HG03045 (cell line): ENCODE results near the gene ZNF41.
"Not testable (repeated sequence)": the region's sequence is repeated elsewhere in the genome, so short reads cannot be mapped to it uniquely, and the experiment has no call there.

Experiments used
- ATAC-seq: cut with Tn5 transposase; IDR thresholded peaks from one replicate; pipeline ENCODE4 v1.9.1; 2021; ENCODE audit warnings: mild to moderate bottlenecking, moderate library complexity; ENCODE audit not compliant: unreplicated experiment

Gene ZNF41

DNA sequence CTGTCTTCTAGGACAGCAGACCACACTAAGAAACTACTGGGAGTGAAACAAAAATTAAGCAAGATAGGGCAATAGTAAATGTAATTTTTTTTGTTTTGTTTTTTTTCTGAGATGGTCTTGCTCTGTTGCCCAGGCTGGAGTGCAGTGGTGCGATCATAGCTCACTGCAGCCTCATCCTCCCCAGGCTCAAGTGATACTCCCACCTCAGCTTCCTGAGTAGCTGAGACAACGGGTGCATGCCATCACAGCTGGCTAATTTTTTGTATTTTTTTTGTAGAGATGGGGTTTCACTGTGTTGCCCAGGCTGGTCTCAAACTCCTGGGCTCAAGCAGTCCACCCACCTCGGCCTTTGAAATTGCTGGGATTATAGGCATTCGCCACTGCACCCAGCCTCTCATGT, 9.1 kb upstream of the ZNF41 start:
- not testable (repeated sequence) for ATAC-seq

DNA sequence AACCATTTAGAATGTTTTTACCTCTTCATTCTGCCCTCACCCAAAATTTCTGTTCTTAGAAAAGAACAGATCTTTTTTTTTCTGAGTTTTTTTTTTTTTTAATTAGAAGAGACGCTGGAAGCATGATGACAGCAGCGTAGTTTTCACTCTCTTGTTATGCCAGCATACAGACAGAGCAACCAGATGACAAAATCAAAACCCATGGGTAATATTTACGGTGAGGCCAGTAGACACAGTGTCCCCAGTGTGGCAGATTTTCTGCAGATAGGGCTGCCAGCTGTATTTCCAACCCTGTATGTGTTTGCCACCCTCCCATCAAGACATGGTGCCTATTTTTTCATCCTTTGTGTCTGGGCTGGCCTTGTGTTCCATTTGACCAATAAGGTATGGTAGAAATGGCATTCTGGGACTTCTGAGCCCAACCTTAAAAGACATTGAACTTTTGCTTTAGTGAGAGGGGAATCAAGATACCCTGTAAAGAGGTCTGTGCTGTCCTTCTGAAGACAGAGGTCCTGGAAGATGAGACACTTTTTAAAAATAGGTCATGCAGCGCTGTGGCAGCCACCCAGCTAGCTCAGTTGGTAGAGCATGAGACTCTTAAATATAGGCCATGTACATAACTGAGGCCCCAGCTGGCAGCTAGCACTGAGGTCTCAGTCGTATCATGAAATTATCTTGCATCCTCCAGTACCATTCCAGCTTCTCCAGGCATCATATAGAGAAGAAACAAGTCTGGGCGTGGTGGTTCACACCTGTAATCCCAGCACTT, 6.7 kb upstream of the ZNF41 start:
- no peak for ATAC-seq

DNA sequence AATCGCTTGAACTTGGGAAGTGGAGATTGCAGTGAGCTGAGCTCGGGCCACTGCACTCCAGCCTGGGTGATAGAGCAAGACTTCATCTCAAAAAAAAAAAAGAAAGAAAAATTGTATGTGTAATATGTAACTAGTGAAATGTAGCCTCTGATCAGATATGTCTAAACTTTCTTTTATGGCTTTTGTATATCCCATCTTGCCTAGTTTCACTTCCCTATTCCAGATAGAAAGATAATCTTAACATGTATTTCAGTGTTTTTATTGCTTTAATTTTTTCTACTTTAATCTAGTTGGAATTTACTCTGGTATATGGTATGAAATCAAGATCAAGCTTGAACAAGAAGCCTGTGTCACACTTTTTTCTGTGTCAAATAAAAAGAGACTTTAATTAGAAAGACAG, 1.9 kb upstream of the ZNF41 start:
- ATAC-seq: no peak

DNA sequence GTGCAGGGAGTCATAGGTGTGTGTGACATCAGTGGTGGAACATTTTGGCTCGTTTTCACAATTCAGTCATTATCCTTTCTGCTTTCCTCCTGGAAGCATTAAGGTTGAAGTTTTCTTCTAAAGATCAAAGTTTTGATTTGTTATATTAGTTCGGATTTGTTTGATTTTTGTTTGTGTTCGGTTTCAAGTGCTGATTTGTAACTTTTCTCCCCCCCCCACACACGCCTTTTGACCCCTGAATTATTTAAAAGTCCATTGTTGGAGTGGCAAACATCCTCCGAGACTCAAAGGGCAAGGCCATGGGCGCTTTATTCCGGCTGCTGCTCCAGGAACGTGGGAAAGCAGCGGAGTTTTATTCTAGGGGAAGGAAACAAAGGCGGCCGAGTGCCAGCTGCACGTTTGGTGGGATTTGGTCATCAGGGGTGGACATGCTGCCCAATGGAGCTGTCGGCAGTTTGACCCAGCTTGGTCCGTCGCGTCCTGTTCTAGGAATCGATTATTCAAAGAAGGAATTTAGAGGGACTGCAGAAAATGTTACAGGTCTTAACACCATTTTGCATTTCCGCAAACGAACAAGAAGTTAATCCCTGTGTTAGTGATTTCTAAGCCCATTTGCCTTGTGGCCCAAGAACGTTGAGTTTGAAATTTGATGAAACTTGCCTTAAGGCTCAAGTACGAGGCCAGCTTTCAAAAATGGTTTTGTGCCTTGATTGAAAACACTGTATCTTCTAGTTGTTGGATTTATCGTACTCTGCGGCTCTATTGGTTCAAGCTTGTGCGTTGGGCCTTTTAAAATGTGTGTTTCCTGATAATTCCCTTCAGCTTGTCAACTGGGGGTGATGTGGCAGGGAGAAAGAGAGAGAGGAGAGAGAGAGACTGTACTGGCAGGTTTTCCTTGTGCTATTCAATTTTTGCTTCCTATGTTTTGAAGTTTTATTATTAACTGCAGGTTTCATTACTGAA, 565 bp upstream of the ZNF41 start:
- ATAC-seq: no peak

DNA sequence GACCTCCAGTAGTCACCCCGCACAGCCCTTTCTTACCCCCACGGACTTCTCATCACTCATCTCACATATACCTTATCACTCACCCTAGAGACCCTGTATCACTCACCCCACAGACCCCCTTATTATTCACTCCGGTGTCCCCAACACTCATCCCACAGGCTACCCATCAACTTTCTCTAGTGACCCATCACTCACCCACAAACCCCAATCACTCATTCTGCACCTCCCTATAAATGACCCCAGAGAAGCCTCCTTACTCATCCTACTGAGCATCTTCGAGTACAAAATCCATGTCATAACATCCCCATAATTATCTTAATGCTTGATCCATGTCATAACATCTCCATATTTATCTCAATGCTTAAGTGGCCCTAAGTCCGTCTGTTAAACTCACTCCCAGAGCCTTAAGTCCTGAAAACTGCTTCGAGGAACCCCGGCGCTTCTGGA, 934 bp downstream of the ZNF41 start:
- peak; percentile 16 for ATAC-seq

DNA sequence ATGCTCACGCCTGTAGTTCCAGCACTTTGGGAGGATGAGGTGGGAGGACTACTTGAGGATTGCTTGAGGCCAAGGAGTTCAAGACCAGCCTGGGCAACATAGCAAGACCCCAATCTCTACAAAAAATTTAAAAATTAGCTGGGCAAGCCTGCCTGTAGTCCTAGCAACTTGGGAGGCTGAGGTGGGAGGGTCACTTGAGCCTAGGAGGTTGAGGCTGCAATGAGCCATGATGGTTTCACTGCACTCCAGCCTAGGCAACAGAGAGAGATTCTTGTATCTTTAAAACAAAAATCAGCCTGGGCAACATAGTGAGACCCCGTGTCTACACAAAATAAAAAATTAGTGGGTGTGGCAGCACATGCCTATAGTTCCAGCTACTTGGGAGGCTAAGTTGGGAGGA, 1.9 kb downstream of the ZNF41 start:
- no peak for ATAC-seq

DNA sequence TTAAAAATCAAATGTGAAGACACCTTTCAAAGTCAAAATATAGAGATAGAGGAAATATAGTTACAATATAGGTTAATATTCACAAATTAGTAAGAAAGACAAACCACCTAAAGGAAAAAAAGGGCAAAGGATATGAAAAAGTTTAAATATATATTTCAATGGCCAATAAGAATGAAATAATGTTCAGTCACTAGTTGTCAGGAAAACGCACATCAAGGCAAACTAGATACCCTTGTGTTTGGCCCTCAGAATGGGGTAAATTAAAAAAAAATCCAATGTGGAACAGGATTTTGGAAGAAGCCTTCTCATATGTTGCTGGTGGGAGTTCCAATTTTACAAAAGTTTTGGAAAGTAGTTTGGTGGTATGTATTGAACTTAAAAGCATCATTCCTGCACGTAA, 2.4 kb downstream of the ZNF41 start:
- no peak for ATAC-seq

DNA sequence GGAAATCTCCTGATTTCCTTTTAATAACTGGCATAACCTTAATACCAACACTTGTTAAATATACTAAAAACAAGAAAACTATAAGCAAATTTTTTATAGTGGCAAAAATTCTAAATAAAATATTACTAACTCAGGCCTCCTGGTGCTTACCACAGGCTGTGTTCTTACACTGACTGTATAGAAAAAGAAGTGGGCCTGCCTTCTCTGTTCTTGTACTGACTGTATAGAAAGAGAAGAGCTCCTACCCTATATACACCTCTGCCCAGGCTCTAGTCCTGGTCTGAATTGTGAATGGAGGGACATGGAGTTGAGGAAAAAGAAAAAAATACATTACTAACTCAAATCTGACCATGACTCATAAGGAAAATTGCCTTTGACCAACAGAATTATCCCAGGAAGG, 7.5 kb downstream of the ZNF41 start:
- ATAC-seq: no peak

DNA sequence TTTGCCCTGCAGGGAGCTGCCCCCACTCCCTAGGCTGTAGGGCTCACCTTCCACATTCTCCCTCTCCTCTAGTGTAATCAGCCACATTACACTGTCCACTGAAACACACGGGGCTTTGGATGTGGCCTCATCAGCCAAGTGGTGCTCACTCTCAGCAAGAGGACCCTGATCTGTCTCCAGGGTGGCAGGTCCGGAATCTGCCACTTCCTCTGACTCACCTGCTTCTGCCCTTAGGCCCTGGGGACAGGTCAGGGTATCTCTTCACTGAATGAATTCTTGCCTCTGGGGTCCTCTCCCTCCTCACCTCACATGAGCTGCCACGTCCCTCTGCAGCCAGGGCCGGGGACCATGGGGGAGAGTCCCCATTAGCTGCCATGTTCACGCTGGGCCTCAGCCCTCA, 15.9 kb downstream of the ZNF41 start:
- ATAC-seq: no peak

DNA sequence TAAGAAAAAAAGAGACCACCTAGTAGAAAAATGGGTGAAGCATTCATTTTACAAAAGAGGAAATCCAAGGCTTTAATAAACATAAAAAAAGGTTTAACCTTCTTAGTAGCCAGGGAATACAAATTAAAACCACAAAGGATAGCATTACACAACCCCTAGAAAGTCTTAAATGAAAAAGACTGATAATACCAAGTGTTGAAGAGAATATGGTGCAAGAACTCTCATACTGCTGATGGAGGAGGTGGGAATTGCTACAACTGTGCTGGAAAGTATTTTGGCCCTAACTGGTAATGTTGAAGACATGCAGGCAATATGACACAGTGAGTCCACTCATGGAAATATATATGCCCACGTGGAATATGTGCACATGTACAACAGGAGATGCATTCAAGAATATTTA, 22.5 kb downstream of the ZNF41 start:
- ATAC-seq: no peak

DNA sequence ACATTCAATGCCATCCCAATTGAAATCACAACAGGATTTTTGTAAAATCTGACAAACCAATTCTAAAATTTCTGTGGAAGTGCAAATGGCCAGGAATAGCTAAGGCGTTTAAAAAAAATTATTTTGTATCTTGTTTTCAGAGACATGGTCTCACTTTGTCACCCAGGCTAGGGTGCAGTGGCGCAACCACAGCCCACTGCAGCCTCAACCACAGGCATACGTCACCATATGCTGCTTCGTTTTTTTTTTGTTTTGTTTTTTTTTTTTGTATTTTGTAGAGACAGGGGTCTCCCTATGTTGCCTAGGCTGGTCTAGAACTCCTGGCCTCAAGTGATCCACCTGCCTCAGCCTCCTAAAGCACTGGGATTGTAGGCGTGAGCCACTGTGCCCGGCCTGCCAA, 24.5 kb downstream of the ZNF41 start:
- no peak for ATAC-seq

DNA sequence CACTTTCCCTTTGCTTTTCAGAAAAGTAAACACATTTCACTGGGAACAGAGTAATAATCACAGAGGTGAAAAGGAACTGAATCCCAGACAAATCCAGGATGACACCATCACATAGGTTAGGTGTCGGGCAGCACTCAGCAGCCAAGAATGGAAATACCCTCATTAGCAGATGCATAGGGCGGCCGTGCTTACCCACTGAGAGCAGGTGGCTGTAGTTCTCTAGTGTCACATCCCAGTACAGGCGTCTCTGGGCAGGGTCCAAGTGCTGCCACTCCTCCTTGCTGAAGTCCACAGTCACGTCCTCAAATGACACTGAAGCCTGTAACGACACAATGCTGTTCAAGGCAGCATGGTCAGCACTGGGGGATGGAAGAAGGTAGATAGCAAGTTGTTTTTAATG, 26.9 kb downstream of the ZNF41 start:
- no peak for ATAC-seq

DNA sequence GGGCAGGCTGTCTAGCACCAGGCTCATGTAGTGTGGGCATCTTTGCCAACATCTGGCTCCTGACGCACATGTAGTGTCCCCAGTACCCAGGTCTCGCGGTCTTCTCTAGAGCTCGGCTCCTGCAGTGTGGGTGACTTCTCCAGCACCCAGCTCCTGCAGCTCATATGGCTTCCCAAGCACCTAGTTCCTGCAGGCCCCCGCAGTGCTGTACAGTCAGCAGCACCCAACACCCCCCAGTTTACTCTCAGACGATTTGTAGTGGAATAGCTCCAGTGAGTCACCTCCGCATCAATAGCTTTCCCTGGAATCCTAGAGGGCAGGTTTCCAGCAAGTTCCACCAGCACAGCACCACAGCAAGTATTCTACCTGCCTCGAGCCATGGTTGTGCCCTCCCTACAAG, 30.9 kb downstream of the ZNF41 start:
- ATAC-seq: no peak

DNA sequence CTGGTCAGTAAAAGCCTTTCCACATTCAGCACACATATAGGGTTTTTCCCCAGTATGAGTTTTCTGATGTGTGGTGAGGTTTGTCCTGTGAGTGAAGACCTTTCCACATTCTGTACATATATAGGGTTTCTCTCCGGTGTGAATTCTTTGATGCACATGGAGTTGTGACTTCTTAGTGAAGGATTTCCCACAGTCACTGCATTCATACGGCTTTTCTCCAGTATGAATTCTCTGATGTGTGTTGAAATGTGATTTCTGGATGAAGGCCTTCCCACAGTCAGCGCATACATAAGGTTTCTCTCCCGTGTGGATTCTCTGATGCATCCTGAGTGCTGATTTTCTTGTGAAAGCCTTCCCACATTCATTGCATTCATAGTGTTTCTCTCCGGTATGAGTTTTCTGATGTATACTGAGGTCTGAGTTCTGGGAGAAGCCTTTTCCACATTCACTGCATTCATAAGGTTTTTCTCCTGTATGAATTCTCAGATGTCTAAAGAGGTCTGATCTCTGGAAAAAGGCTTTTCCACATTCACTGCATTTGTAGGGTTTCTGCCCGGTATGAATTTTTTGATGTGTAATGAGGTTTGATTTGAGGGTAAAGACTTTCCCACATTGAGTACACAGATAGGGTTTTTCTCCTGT, 34.7 kb downstream of the ZNF41 start:
- ATAC-seq: no peak

DNA sequence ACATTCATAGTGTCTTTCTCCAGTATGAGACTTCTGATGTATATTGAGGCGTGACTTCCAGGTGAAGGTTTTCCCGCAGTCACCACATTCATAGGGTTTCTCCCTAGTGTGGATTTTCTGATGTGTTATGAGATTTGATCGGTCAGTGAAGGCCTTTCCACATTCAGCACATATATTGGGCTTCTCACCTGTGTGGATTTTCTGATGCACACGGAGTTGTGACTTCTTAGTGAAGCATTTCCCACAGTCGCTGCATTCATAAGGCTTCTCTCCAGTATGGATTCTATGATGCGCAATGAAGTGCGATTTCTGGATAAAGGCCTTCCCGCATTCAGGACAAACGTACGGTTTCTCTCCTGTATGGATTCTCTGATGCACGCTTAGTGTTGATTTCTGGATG, 35.4 kb downstream of the ZNF41 start:
- ATAC-seq: no peak

DNA sequence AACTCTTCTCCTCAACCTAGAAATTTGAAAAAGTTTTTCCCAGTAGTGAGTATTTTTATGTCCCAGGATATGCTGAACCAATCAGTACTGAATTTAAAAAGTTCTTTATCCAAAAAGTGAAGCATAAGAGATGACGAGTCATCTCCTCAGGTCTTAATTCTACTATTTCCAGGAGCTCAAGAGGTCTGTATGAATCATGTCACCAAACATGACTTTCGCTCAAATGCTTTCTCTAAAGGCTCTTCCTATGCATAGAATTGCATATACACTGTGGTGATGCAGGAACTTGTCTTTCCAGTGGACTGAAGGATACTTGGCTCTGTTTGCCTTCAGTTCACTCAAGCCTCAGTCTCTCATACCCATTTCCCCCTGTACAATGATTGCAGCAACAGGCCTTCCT, 36.1 kb downstream of the ZNF41 start:
- ATAC-seq: no peak

DNA sequence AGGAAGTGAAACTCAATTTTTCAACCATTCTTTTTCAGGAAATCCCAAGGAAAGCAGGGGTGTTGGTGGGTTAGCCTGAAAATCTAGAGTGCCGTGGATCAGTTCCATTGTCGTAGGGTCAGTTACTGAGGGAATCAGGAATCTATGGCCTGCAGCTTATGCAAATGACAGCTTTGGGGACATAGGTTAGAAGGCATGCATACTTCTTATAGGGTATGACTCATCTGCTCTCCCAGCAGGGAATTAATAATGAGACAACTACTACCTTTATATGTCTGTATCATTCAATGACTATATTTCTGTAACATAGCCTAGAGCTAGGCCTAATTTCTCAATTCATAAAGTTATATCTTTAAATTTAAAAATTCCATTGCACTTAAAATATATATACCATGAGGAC, 36.6 kb downstream of the ZNF41 start:
- ATAC-seq: no peak

DNA sequence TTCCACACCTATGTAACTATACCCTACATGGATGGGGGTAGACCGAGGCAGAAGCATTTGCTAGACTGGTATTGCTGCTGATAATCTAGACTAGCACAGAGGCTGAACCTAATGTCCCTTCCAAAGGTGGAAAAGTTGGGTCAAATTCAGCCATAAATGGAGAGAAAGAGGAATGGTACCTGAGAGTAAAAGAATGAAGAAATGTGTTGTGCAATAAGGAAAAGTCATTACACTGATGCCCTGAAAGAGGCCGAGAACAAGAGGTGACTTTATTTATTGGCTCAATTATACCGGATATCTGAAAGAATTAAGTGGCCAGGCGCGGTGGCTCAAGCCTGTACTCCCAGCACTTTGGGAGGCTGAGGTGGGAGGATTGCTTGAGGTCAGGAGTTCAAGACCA, 52.1 kb downstream of the ZNF41 start:
- no peak for ATAC-seq

DNA sequence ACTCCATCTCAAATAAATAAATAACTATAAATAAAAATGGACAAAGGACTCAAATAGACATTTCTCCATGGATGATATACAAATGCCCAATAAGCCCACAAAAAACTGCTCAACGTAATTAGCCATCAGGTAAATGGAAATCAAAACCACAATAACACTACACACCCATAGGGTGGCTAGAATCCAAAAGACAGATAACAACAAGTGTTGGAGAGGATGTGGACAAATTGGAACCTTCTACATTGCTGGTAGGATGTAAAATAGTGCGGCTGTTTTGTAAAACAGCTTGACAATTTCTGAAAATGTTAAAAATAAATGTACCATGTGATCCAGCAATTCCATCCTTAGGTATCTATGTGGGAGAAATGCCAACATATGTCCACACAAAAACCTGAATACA, 60.6 kb downstream of the ZNF41 start:
- no peak for ATAC-seq

DNA sequence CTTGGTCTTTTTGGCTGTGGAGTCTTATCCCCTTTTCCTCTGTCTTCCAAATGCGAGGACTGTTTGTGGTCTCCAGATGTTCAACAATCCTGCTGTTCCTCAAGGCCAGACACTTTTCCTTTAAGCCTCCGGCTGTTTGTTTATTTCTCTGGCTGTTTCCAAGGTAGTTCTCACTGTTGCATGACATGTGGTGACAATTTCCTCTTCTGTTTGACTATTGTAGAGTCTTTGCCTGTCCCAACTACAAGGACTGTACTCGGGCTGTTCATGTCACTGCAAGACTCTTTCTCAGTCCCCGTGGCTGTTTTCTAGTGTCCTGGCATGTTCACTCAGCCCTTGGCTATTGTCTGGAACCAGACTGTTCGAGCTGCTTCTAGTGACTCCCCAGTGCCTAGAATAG, 62.1 kb downstream of the ZNF41 start:
- ATAC-seq: no peak

DNA sequence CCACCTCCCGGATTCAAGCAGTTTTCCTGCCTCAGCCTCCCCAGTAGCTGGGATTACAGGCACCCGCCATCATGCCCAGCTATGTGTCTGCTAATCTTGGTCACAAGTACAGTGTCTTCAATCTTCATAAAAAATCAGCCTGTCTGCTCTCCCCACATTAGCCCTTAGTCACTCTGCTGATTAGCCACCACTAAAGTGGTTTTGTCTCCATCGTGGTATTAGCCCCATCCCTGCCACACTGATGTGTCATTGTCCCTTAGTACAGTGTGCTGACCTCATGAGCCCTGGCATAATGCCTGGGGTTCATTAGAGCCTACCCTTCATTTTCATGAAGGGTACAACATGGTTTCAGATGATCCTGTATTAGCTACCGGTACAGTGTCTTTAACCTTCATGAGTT, 62.8 kb downstream of the ZNF41 start:
- ATAC-seq: no peak

DNA sequence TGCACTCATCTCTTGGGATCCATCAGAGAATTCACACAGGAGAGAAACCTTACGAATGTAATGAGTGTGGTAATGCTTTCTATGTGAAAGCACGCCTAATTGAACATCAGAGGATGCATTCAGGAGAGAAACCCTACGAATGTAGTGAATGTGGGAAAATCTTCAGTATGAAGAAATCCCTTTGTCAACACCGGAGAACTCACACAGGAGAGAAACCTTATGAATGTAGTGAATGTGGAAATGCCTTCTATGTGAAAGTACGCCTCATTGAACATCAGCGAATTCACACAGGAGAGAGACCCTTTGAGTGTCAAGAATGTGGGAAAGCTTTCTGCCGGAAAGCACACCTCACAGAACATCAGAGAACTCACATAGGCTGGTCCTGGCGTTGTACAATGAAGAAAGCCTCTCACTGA, 69.8 kb downstream of the ZNF41 start:
- no peak for ATAC-seq
